ENCODE measurements around the gene C16orf78.

DNA sequence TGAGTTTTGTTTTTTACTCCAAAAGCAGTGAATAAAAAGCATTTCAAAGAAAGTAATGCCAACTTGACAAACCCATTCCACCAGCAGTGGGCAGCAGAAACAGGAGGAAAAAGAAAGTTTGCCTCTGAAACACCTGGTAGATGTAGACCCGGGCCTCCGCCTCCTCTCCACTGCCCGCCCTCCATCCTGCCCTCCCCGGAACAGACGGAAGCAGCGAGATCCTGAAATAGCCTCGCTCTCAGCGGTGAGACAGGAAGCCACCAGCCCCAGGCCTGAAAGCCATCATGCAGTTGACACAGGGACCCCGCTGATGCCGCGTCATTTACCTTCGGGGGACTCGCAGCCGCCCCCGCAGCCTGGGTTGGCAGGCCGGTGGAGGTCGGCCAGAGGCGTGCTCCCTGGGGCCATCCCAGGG lies 67.8 kb downstream of the C16orf78 start:
- TF ChIP-seq, protein P1, sequence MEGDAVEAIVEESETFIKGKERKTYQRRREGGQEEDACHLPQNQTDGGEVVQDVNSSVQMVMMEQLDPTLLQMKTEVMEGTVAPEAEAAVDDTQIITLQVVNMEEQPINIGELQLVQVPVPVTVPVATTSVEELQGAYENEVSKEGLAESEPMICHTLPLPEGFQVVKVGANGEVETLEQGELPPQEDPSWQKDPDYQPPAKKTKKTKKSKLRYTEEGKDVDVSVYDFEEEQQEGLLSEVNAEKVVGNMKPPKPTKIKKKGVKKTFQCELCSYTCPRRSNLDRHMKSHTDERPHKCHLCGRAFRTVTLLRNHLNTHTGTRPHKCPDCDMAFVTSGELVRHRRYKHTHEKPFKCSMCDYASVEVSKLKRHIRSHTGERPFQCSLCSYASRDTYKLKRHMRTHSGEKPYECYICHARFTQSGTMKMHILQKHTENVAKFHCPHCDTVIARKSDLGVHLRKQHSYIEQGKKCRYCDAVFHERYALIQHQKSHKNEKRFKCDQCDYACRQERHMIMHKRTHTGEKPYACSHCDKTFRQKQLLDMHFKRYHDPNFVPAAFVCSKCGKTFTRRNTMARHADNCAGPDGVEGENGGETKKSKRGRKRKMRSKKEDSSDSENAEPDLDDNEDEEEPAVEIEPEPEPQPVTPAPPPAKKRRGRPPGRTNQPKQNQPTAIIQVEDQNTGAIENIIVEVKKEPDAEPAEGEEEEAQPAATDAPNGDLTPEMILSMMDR (IDR thresholded peaks at IDR 0.05; ENCODE audit: low read length) = peak; percentile 66
- no peak for TF ChIP-seq EZH2 (IDR thresholded peaks at IDR 0.05; ENCODE audit: borderline replicate concordance, low read length)
